Spleen (tissue), 11 donors: ENCODE results near the gene TDRD15. TPM values are rescaled to one million over a fixed set of nuclear protein-coding genes. Genes with fewer than 3 reads are reported as not detected.

Experiments
- DNase-seq: peaks from one replicate; pipeline ENCODE4 v3.0.0-alpha.2; 2020
- H3K27ac ChIP-seq, 8 donors: fragments of 200-600 bp; sonication (generic) in 7 of 8; 1 replicate in 4 of 8; 2 replicates in 4 of 8; pipeline versions ENCODE4 v1.5.0 to v1.8.0; 2016 to 2021; ENCODE audit warnings: inconsistent platforms in 4 of 8, mild to moderate bottlenecking in 4 of 8, moderate library complexity in 1 of 8
- H3K27me3 ChIP-seq, 7 donors: fragments of 200-600 bp; sonication (generic) in 6 of 7; replicated peaks in 1 of 7; 1 replicate in 4 of 7; 2 replicates in 3 of 7; pipeline versions ENCODE4 v1.5.0 to v1.8.0; 2016 to 2021; ENCODE audit warnings: inconsistent platforms in 3 of 7, mild to moderate bottlenecking in 1 of 7
- H3K36me3 ChIP-seq, 6 donors: fragments of 200-600 bp; sonication (generic) in 5 of 6; 1 replicate in 4 of 6; 2 replicates in 2 of 6; pipeline versions ENCODE4 v1.5.0 to v1.8.0; 2016 to 2021; ENCODE audit warnings: inconsistent platforms in 2 of 6
- H3K4me1 ChIP-seq, 6 donors: fragments of 200-600 bp; sonication (generic) in 5 of 6; 1 replicate in 3 of 6; 2 replicates in 3 of 6; pipeline versions ENCODE4 v1.5.0 to v1.8.0; 2016 to 2021; ENCODE audit warnings: inconsistent platforms in 3 of 6
- H3K4me3 ChIP-seq, 8 donors: fragments of 200-600 bp; sonication (generic) in 7 of 8; 1 replicate in 4 of 8; 2 replicates in 4 of 8; pipeline versions ENCODE4 v1.5.0 to v1.8.0; 2016 to 2021; ENCODE audit warnings: inconsistent platforms in 4 of 8, mild to moderate bottlenecking in 4 of 8, moderate library complexity in 2 of 8
- H3K9me3 ChIP-seq, 8 donors: fragments of 200-600 bp; sonication (generic) in 7 of 8; 1 replicate in 4 of 8; 2 replicates in 4 of 8; pipeline versions ENCODE4 v1.5.0 to v1.8.0; 2016 to 2021; ENCODE audit warnings: inconsistent platforms in 4 of 8
- POLR2A ChIP-seq, 3 donors: fragments of 450-650 bp; IDR thresholded peaks; one replicate each; pipeline ENCODE4 v1.5.1; 2017; ENCODE audit warnings: antibody characterized with exemption in 3 of 3, mild to moderate bottlenecking in 1 of 3
- POLR2AphosphoS5 ChIP-seq, 3 donors: sonication (generic); formaldehyde crosslinking; IDR thresholded peaks; one replicate each; pipeline ENCODE4 v1.5.1; 2017; ENCODE audit warnings: antibody characterized with exemption in 3 of 3
- WGBS, 5 donors: extraction: QIAGEN DNeasy Blood & Tissue Kit in 3 of 5; methylation state at CpG; one replicate each; pipeline versions ENCODE4 v1.1.5 to v1.1.7; 2013 to 2018; 5-methylcytosine and 5-hydroxymethylcytosine counted together
- intact Hi-C: fragments of 100-400 bp; cut with DNase I; formaldehyde crosslinking; loops from one replicate; pipeline ENCODE4 v1.15.0; 2023; ENCODE audit warnings: low total_unique reads
- polyA plus RNA-seq, 3 donors: library from polyadenylated mRNA; stranded (reverse); fragments of 200-250 nt; gene quantifications; one replicate each; pipeline ENCODE4 v1.2.1, GENCODE V29; 2013
- total RNA-seq, 7 donors: library from RNA; depleted of rRNA in 3 of 7; stranded (reverse); fragments of >200 nt in 3 of 7; fragmentation: NEBNext Ultra II Directional in 4 of 7; extraction: Animal tissue kit (Norgen Biotek cat#: 25700) in 4 of 7; gene quantifications; one replicate each; pipeline versions ENCODE4 v1.1.0 to v1.2.1, GENCODE V29; 2016 to 2021
- TF ChIP-seq, protein P1 (sequence below), 11 experiments: fragments of 200-600 bp in 7 of 11; fragments of 450-650 bp in 4 of 11; sonication (generic) in 4 of 11; IDR thresholded peaks in 8 of 11; conservative IDR thresholded peaks in 3 of 11; 1 replicate in 7 of 11; 2 replicates in 4 of 11; pipeline versions ENCODE4 v1.4.0 to v1.8.0; 2016 to 2021; ENCODE audit warnings: antibody characterized with exemption in 11 of 11, inconsistent platforms in 4 of 11, mild to moderate bottlenecking in 1 of 11
- donor health status: healthy with polysubstance abuse.
- donor health status: DM: no; HTN: no; CAD: no; lungs with moderate emphysema.
- donor health status: DM: no; HTN: no; CAD: no.
- donor health status: Bipolar disorder and iron deficiency.
- donor health status: healthy.
- donor health status: DM: no; HTN: no; CAD: no.
- donor health status: DM: yes; HTN: yes; CAD: no.

Gene TDRD15
- total and polyA plus RNA-seq, 10 donors, result 0.02 to 0.98 (median 0.43) TPM

DNA sequence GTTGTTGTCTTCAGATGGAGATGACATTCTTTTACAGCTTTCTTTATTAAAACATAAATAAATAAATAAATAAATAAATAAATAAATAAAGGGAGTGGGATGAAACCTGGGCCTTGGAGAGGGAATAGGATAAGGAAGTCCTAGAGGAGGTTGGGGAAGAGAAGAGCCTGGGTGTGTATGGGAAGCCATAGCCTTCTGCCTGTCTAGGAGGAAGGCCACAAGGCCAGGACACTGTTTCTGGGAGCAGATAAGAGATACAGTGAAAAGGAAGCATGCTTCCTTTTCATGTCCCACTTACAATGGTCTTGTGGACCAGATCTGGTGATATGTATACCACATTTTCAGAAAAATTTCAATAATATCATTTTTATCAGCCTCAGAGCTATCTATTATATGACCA is 6.1 kb upstream of the TDRD15 start:
- no peak overlapping the region for H3K4me3 ChIP-seq
- H3K27me3 ChIP-seq, result peaks cover 0 to 5% (median 0%) of the 10 kb centered on the region in 7 donors
- TF ChIP-seq POLR2AphosphoS5 (IDR thresholded peaks at IDR 0.05) (no peak), POLR2A (IDR thresholded peaks at IDR 0.05) (no peak)
- TF ChIP-seq, protein P1, sequence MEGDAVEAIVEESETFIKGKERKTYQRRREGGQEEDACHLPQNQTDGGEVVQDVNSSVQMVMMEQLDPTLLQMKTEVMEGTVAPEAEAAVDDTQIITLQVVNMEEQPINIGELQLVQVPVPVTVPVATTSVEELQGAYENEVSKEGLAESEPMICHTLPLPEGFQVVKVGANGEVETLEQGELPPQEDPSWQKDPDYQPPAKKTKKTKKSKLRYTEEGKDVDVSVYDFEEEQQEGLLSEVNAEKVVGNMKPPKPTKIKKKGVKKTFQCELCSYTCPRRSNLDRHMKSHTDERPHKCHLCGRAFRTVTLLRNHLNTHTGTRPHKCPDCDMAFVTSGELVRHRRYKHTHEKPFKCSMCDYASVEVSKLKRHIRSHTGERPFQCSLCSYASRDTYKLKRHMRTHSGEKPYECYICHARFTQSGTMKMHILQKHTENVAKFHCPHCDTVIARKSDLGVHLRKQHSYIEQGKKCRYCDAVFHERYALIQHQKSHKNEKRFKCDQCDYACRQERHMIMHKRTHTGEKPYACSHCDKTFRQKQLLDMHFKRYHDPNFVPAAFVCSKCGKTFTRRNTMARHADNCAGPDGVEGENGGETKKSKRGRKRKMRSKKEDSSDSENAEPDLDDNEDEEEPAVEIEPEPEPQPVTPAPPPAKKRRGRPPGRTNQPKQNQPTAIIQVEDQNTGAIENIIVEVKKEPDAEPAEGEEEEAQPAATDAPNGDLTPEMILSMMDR (IDR thresholded peaks at IDR 0.05 in 8 of 11, conservative IDR thresholded peaks at IDR 0.05 in 3 of 11), result no peak
- intact Hi-C loops, result loop anchor here (5.0 kb wide), 1 partner anchor 75 kb away; the partner anchor contains the start of gene APOB
- peaks cover 0 to 9% (median 0%) of the 10 kb centered on the region in 6 donors for H3K4me1 ChIP-seq
- no peaks in the 10 kb centered on the region for H3K9me3 ChIP-seq
- H3K36me3 ChIP-seq, result no peaks in the 10 kb centered on the region
- DNase-seq, result no peak
- H3K27ac ChIP-seq, result peak overlapping the region in 5 of 8 donors; percentile 10 to 60 (median 54)

- intact Hi-C loops, result loop anchor here (5.0 kb wide), 1 partner anchor 76 kb away; the partner anchor contains the start of gene APOB
- no peaks in the 10 kb centered on the region for H3K9me3 ChIP-seq
- 50 to 60% (median 54%) methylated on average over 3 of the region's 3 CpGs for WGBS, 5 donors
- TF ChIP-seq, protein P1 (IDR thresholded peaks at IDR 0.05 in 8 of 11, conservative IDR thresholded peaks at IDR 0.05 in 3 of 11), result peak in 10 of 11 experiments; percentile 7 to 62 (median 48)
- TF ChIP-seq POLR2A (IDR thresholded peaks at IDR 0.05) (no peak), POLR2AphosphoS5 (IDR thresholded peaks at IDR 0.05) (no peak)
- peak overlapping the region in 4 of 8 donors; percentile 37 to 60 (median 49) for H3K27ac ChIP-seq
- peaks cover 0 to 5% (median 0%) of the 10 kb centered on the region in 7 donors for H3K27me3 ChIP-seq
- H3K36me3 ChIP-seq, result no peaks in the 10 kb centered on the region
- H3K4me1 ChIP-seq, result peaks cover 0 to 9% (median 0%) of the 10 kb centered on the region in 6 donors
- no peak for DNase-seq
- H3K4me3 ChIP-seq, result no peak overlapping the region
These were observed 5.4 kb upstream of the TDRD15 start for GRCh38 chr2:21118302-21118920.

GRCh38 chr2:21131861-21132260 is 8.1 kb downstream of the TDRD15 start:
- no peak overlapping the region for H3K27ac ChIP-seq
- H3K4me1 ChIP-seq, result no peaks in the 10 kb centered on the region
- H3K36me3 ChIP-seq, result no peaks in the 10 kb centered on the region
- 75 to 85% (median 77%) methylated on average over 5 of the region's 5 CpGs for WGBS, 5 donors
- no peaks in the 10 kb centered on the region for H3K27me3 ChIP-seq
- no peak overlapping the region for H3K4me3 ChIP-seq
- DNase-seq, result no peak
- no peaks in the 10 kb centered on the region for H3K9me3 ChIP-seq
- TF ChIP-seq POLR2A (IDR thresholded peaks at IDR 0.05) (no peak), POLR2AphosphoS5 (IDR thresholded peaks at IDR 0.05) (no peak)
- TF ChIP-seq, protein P1 (IDR thresholded peaks at IDR 0.05 in 8 of 11, conservative IDR thresholded peaks at IDR 0.05 in 3 of 11), result no peak
- intact Hi-C loops, result no loop called here

DNA sequence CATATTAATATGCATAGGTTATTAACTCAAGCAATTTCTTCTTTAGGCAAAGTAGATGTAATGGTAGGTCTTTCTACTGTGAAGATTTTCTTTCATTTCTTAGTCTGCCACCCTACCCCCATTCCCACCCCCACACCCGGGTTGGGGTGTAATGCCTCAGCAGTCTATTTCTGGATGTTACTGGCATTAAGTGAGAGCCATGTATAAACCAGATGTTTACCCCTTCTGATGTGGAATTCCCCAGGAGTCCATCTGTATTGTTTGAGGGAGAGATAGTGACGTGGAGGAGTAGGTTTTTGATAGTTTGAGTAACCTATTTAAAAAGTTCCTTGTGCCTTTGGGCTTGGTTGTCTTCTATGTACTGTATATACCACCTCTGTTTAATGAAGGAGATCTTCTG is 11.8 kb downstream of the TDRD15 start:
- intact Hi-C loops, result no loop called here
- no peaks in the 10 kb centered on the region for H3K4me1 ChIP-seq
- H3K36me3 ChIP-seq, result no peaks in the 10 kb centered on the region
- no peak overlapping the region for H3K4me3 ChIP-seq
- no peaks in the 10 kb centered on the region for H3K9me3 ChIP-seq
- 70 to 82% (median 78%) methylated on average over 2 of the region's 2 CpGs for WGBS, 5 donors
- TF ChIP-seq, protein P1 (IDR thresholded peaks at IDR 0.05 in 8 of 11, conservative IDR thresholded peaks at IDR 0.05 in 3 of 11), result no peak
- TF ChIP-seq POLR2AphosphoS5 (IDR thresholded peaks at IDR 0.05), result no peak
- no peak for TF ChIP-seq POLR2A (IDR thresholded peaks at IDR 0.05)
- H3K27me3 ChIP-seq, result no peaks in the 10 kb centered on the region
- H3K27ac ChIP-seq, result no peak overlapping the region
- no peak for DNase-seq
